ENCODE measurements around the gene ULK2. TPM values are rescaled to one million over a fixed set of nuclear protein-coding genes. Genes with fewer than 3 reads are reported as not detected.

Gene ULK2
- total and polyA plus RNA-seq, 10 of the 15 experiments (the other 5 are each of a cell fraction or from before 2014, with no cell fraction given) = 0.29 to 5.3 (median 1.6) TPM

DNA sequence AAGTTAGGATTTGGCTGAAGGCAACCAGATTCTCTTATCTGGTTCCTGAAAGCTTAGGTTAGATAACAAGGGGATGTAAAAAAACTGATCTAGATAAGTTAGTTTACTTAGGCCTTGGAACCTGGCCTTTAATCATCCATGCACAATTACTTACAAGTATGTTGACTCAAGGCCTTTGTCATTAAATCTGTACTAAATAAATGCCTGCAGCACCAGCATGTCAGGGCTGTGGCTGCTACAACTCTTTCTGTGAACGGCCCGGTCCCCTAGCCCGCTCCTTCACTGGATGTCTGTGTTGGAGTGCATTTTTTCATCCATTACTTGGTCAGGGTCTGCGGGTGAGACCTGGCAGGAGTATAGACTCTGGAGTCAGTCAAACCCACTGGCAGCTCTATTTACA lies 71.3 kb downstream of the ULK2 start (continued):
- TF ChIP-seq, protein P1, sequence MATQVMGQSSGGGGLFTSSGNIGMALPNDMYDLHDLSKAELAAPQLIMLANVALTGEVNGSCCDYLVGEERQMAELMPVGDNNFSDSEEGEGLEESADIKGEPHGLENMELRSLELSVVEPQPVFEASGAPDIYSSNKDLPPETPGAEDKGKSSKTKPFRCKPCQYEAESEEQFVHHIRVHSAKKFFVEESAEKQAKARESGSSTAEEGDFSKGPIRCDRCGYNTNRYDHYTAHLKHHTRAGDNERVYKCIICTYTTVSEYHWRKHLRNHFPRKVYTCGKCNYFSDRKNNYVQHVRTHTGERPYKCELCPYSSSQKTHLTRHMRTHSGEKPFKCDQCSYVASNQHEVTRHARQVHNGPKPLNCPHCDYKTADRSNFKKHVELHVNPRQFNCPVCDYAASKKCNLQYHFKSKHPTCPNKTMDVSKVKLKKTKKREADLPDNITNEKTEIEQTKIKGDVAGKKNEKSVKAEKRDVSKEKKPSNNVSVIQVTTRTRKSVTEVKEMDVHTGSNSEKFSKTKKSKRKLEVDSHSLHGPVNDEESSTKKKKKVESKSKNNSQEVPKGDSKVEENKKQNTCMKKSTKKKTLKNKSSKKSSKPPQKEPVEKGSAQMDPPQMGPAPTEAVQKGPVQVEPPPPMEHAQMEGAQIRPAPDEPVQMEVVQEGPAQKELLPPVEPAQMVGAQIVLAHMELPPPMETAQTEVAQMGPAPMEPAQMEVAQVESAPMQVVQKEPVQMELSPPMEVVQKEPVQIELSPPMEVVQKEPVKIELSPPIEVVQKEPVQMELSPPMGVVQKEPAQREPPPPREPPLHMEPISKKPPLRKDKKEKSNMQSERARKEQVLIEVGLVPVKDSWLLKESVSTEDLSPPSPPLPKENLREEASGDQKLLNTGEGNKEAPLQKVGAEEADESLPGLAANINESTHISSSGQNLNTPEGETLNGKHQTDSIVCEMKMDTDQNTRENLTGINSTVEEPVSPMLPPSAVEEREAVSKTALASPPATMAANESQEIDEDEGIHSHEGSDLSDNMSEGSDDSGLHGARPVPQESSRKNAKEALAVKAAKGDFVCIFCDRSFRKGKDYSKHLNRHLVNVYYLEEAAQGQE (IDR thresholded peaks at IDR 0.05; ENCODE audit: low read depth, low read length) = no peak
- no peak for TF ChIP-seq RCOR1 (conservative IDR thresholded peaks at IDR 0.05; ENCODE audit: low read depth, low read length)
- TF ChIP-seq EZH2 (IDR thresholded peaks at IDR 0.05; ENCODE audit: borderline replicate concordance, control insufficient read depth, low read depth, low read length) = no peak
- no peak for TF ChIP-seq BRCA1 (IDR thresholded peaks at IDR 0.05; ENCODE audit: low read depth, low read length)
- TF ChIP-seq SMARCA5 (IDR thresholded peaks at IDR 0.05) = no peak
- TF ChIP-seq, protein P2, sequence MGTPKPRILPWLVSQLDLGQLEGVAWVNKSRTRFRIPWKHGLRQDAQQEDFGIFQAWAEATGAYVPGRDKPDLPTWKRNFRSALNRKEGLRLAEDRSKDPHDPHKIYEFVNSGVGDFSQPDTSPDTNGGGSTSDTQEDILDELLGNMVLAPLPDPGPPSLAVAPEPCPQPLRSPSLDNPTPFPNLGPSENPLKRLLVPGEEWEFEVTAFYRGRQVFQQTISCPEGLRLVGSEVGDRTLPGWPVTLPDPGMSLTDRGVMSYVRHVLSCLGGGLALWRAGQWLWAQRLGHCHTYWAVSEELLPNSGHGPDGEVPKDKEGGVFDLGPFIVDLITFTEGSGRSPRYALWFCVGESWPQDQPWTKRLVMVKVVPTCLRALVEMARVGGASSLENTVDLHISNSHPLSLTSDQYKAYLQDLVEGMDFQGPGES (IDR thresholded peaks at IDR 0.05) = no peak
- TF ChIP-seq TAF1 (IDR thresholded peaks at IDR 0.05; ENCODE audit: borderline replicate concordance, low read depth, low read length) = no peak
- no peak for TF ChIP-seq SUZ12 (IDR thresholded peaks at IDR 0.05; ENCODE audit: unreplicated experiment)
- TF ChIP-seq, protein P3, sequence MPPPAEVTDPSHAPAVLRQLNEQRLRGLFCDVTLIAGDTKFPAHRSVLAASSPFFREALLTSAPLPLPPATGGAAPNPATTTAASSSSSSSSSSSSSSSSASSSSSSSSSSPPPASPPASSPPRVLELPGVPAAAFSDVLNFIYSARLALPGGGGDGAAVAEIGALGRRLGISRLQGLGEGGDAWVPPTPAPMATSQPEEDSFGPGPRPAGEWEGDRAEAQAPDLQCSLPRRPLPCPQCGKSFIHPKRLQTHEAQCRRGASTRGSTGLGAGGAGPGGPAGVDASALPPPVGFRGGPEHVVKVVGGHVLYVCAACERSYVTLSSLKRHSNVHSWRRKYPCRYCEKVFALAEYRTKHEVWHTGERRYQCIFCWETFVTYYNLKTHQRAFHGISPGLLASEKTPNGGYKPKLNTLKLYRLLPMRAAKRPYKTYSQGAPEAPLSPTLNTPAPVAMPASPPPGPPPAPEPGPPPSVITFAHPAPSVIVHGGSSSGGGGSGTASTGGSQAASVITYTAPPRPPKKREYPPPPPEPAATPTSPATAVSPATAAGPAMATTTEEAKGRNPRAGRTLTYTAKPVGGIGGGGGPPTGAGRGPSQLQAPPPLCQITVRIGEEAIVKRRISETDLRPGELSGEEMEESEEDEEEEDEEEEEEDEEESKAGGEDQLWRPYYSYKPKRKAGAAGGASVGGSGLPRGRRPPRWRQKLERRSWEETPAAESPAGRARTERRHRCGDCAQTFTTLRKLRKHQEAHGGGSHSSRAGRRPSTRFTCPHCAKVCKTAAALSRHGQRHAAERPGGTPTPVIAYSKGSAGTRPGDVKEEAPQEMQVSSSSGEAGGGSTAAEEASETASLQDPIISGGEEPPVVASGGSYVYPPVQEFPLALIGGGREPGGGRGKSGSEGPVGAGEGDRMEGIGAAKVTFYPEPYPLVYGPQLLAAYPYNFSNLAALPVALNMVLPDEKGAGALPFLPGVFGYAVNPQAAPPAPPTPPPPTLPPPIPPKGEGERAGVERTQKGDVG (CRISPR knock-in tag; IDR thresholded peaks at IDR 0.05) = no peak
- TF ChIP-seq, protein P4, sequence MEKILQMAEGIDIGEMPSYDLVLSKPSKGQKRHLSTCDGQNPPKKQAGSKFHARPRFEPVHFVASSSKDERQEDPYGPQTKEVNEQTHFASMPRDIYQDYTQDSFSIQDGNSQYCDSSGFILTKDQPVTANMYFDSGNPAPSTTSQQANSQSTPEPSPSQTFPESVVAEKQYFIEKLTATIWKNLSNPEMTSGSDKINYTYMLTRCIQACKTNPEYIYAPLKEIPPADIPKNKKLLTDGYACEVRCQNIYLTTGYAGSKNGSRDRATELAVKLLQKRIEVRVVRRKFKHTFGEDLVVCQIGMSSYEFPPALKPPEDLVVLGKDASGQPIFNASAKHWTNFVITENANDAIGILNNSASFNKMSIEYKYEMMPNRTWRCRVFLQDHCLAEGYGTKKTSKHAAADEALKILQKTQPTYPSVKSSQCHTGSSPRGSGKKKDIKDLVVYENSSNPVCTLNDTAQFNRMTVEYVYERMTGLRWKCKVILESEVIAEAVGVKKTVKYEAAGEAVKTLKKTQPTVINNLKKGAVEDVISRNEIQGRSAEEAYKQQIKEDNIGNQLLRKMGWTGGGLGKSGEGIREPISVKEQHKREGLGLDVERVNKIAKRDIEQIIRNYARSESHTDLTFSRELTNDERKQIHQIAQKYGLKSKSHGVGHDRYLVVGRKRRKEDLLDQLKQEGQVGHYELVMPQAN (conservative IDR thresholded peaks at IDR 0.05) = no peak
